C4-2B (cell line): ENCODE data around the gene DGKI.

Experiments
- ZFX ChIP-seq: fragments of 450-650 bp; IDR thresholded peaks from 2 replicates; pipeline ENCODE4 v1.6.1; 2017
- TF ChIP-seq, protein P1 (sequence below): fragments of 450-650 bp; conservative IDR thresholded peaks from 2 replicates; pipeline ENCODE4 v1.5.1; 2017; ENCODE audit warnings: mild to moderate bottlenecking

DNA sequence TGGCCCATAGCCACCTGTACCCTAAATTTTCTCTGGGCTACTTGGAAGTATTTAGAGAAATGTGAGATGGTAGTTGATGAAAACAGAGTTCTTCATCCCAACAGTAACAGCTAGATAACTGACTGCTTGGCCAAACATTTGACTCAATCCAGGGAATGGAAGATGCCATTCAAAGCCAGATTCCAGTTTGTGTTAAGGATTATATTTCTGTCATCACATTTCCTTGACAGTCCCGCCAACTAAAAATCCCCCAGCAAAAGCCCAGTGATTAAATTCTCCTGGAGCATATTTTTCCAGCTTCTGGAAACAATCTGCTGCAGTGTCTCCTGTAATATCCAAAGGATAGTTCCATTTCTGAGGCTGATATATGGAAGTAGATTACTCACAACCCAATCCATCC lies 457.9 kb downstream of the DGKI start:
- TF ChIP-seq, protein P1, sequence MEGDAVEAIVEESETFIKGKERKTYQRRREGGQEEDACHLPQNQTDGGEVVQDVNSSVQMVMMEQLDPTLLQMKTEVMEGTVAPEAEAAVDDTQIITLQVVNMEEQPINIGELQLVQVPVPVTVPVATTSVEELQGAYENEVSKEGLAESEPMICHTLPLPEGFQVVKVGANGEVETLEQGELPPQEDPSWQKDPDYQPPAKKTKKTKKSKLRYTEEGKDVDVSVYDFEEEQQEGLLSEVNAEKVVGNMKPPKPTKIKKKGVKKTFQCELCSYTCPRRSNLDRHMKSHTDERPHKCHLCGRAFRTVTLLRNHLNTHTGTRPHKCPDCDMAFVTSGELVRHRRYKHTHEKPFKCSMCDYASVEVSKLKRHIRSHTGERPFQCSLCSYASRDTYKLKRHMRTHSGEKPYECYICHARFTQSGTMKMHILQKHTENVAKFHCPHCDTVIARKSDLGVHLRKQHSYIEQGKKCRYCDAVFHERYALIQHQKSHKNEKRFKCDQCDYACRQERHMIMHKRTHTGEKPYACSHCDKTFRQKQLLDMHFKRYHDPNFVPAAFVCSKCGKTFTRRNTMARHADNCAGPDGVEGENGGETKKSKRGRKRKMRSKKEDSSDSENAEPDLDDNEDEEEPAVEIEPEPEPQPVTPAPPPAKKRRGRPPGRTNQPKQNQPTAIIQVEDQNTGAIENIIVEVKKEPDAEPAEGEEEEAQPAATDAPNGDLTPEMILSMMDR, result no peak
- TF ChIP-seq ZFX, result no peak
